Measurements from ENCODE around the gene NAMPT. TPM values are rescaled to one million over a fixed set of nuclear protein-coding genes. Genes with fewer than 3 reads are reported as not detected.

NAMPT gene
- total RNA-seq, 1 experiment from 2014 or later, result 80.8 TPM

DNA sequence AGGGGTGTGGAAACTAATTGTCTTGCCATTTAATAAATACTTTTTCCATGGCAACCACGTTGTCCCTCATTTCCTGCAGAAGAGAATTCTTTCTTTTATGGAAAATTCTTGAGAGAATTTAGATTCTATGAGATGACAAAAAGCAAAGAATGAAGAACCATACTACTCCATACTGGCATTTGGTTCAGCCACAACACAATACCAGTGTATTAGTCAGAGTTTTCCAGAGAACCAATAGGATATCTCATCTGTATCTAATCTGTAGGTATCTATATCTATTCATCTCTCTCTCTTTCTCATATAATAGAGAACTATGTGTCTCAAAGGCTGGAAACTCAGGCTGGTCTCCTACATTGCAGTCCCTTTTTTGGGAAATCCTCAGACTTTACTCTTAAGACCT, 44.6 kb upstream of the NAMPT start:
- CTCF ChIA-PET, result no interaction called here
- ATAC-seq, result no peak

DNA sequence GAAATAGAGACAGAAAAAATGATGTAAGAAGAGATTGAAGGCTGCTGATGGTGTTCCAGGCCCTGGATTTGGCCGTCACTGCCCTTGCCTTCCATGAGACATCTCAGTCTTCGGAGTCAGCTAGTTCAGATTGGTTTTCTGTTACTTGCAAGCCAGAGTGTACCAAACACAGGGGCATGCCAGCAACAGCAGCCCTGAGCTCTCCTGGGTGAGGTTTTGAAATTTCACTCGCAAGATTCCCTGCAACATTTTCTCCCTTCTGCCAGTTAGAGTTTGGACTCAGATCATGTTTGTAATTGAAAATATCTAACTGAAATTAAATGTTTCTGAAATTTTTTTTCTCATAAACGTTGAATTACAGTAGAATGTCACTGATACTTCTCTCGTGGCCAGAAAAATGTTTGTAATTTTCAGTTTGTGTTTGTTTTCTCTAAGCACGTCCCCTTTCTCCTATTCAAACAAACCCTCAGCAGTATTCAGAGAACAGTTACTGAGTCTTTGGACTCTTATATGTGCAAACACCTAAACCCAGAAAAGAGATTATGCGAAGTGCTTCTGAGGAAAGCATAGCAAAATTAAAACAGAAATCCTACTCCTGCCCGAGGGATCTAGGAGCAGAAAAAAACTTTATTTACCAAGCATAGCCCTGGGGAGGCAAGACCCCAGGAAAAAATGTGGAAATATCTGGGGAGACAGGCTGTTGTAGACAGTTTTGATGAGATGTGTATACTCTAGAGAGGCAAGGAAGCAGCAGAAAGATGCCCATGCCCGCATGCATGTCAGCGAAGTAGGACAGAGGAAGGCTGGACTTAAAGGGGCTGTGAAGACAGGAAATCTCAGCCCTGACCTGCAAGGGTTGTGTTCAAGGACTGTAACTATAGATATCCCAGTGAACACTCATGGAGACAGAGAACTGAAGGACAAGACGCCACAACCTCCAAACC, 43.0 kb upstream of the NAMPT start:
- TF ChIP-seq SIN3A (IDR thresholded peaks at IDR 0.05; ENCODE audit: borderline replicate concordance, insufficient read depth, low read depth, low read length) (no peak), POLR2AphosphoS5 (IDR thresholded peaks at IDR 0.05; ENCODE audit: low read depth, low read length) (no peak), TCF7L2 (IDR thresholded peaks at IDR 0.05; ENCODE audit: low read depth, low read length) (no peak)
- TF ChIP-seq, protein P1, sequence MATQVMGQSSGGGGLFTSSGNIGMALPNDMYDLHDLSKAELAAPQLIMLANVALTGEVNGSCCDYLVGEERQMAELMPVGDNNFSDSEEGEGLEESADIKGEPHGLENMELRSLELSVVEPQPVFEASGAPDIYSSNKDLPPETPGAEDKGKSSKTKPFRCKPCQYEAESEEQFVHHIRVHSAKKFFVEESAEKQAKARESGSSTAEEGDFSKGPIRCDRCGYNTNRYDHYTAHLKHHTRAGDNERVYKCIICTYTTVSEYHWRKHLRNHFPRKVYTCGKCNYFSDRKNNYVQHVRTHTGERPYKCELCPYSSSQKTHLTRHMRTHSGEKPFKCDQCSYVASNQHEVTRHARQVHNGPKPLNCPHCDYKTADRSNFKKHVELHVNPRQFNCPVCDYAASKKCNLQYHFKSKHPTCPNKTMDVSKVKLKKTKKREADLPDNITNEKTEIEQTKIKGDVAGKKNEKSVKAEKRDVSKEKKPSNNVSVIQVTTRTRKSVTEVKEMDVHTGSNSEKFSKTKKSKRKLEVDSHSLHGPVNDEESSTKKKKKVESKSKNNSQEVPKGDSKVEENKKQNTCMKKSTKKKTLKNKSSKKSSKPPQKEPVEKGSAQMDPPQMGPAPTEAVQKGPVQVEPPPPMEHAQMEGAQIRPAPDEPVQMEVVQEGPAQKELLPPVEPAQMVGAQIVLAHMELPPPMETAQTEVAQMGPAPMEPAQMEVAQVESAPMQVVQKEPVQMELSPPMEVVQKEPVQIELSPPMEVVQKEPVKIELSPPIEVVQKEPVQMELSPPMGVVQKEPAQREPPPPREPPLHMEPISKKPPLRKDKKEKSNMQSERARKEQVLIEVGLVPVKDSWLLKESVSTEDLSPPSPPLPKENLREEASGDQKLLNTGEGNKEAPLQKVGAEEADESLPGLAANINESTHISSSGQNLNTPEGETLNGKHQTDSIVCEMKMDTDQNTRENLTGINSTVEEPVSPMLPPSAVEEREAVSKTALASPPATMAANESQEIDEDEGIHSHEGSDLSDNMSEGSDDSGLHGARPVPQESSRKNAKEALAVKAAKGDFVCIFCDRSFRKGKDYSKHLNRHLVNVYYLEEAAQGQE (IDR thresholded peaks at IDR 0.05; ENCODE audit: insufficient read depth in 1 of 2, low read depth in 2 of 2, low read length in 1 of 2), result no peak
- TF ChIP-seq, protein P2, sequence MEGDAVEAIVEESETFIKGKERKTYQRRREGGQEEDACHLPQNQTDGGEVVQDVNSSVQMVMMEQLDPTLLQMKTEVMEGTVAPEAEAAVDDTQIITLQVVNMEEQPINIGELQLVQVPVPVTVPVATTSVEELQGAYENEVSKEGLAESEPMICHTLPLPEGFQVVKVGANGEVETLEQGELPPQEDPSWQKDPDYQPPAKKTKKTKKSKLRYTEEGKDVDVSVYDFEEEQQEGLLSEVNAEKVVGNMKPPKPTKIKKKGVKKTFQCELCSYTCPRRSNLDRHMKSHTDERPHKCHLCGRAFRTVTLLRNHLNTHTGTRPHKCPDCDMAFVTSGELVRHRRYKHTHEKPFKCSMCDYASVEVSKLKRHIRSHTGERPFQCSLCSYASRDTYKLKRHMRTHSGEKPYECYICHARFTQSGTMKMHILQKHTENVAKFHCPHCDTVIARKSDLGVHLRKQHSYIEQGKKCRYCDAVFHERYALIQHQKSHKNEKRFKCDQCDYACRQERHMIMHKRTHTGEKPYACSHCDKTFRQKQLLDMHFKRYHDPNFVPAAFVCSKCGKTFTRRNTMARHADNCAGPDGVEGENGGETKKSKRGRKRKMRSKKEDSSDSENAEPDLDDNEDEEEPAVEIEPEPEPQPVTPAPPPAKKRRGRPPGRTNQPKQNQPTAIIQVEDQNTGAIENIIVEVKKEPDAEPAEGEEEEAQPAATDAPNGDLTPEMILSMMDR (IDR thresholded peaks at IDR 0.05), result no peak
- DNase-seq (ENCODE audit: low read depth, low spot score) (no peak), ATAC-seq (no peak)
- no peaks in the 10 kb centered on the region for H3K36me3 ChIP-seq (ENCODE audit: control insufficient read depth, insufficient read depth, low read length)
- ChIA-PET POLR2A (no interaction called here), CTCF (no interaction called here)
- no peaks in the 10 kb centered on the region for H3K9me3 ChIP-seq (ENCODE audit: control insufficient read depth, insufficient read depth, low read depth, low read length)
- intact Hi-C loops (cut with micrococcal nuclease; ENCODE audit: unreplicated experiment), result no loop called here
- H3K4me1 ChIP-seq (ENCODE audit: control insufficient read depth, insufficient read depth, low read length), result no peaks in the 10 kb centered on the region; the same call in 1 of the 2 replicates
- no peak overlapping the region for H3K27ac ChIP-seq (ENCODE audit: low read length)
- in situ Hi-C loops (cut with HindIII; ENCODE audit: low pct_unique_long_range_greater_than_20kb, low sequenced_read_pairs), result no loop called here
- no peak overlapping the region for H3K4me3 ChIP-seq (ENCODE audit: low read depth in 2 of 2, low read length in 2 of 2)
- BruUV-seq (replicated peaks), result no TSS peak
- H3K27me3 ChIP-seq (ENCODE audit: control insufficient read depth, insufficient read depth, low read length), result no peaks in the 10 kb centered on the region; the same call in 1 of the 2 replicates

More for the DNA sequence above, 44.6 kb upstream of the NAMPT start:
- Histone ChIP-seq H3K27me3 (ENCODE audit: control insufficient read depth, insufficient read depth, low read length) (no peaks in the 10 kb centered on the region; the same call in 1 of the 2 replicates), H3K27ac (ENCODE audit: low read length) (no peak overlapping the region), H3K4me1 (ENCODE audit: control insufficient read depth, insufficient read depth, low read length) (no peaks in the 10 kb centered on the region; the same call in 1 of the 2 replicates), H3K4me3 (ENCODE audit: low read depth in 2 of 2, low read length in 2 of 2) (no peak overlapping the region), H3K9me3 (ENCODE audit: control insufficient read depth, insufficient read depth, low read depth, low read length) (no peaks in the 10 kb centered on the region), H3K36me3 (ENCODE audit: control insufficient read depth, insufficient read depth, low read length) (no peaks in the 10 kb centered on the region)
- intact Hi-C loops (cut with micrococcal nuclease; ENCODE audit: unreplicated experiment), result no loop called here
- BruUV-seq (replicated peaks), result no TSS peak
- POLR2A ChIA-PET, result no interaction called here
- in situ Hi-C loops (cut with HindIII; ENCODE audit: low pct_unique_long_range_greater_than_20kb, low sequenced_read_pairs), result no loop called here
- no peak for DNase-seq (ENCODE audit: low read depth, low spot score)
- TF ChIP-seq POLR2AphosphoS5 (IDR thresholded peaks at IDR 0.05; ENCODE audit: low read depth, low read length), result no peak
- no peak for TF ChIP-seq SIN3A (IDR thresholded peaks at IDR 0.05; ENCODE audit: borderline replicate concordance, insufficient read depth, low read depth, low read length)
- TF ChIP-seq, protein P2 (IDR thresholded peaks at IDR 0.05), result no peak
- TF ChIP-seq, protein P1 (IDR thresholded peaks at IDR 0.05; ENCODE audit: insufficient read depth in 1 of 2, low read depth in 2 of 2, low read length in 1 of 2), result no peak
- no peak for TF ChIP-seq TCF7L2 (IDR thresholded peaks at IDR 0.05; ENCODE audit: low read depth, low read length)
